GM18498 (cell line): Measurements from ENCODE around the gene IL17RC.
A peak's percentile ranks its signal among the peaks of the same experiment; 100 is the strongest.
"Not testable (repeated sequence)": the region's sequence is repeated elsewhere in the genome, so short reads cannot be mapped to it uniquely, and the experiment has no call there.

Source experiments
- ATAC-seq: cut with Tn5 transposase; IDR thresholded peaks from one replicate; pipeline ENCODE4 v1.9.1; 2021; ENCODE audit warnings: mild to moderate bottlenecking, moderate library complexity; ENCODE audit not compliant: unreplicated experiment

The IL17RC gene

GRCh38 chr3:9916734-9917680, at the start of gene IL17RC:
Gene IL17RC (plus strand): TSS chr3:9917098. CDS start chr3:9917316, 218 bp downstream.
- no peak for ATAC-seq

GRCh38 chr3:9867106-9867505, 49.8 kb upstream of the IL17RC start:
- ATAC-seq, result no peak

GRCh38 chr3:9869955-9870354, 46.9 kb upstream of the IL17RC start:
- ATAC-seq, result no peak

GRCh38 chr3:9870978-9871377, 45.9 kb upstream of the IL17RC start:
- ATAC-seq, result no peak

GRCh38 chr3:9872067-9872466, 44.8 kb upstream of the IL17RC start:
- not testable (repeated sequence) for ATAC-seq

GRCh38 chr3:9875448-9875847, 41.5 kb upstream of the IL17RC start:
- ATAC-seq, result no peak

GRCh38 chr3:9876255-9876654, 40.6 kb upstream of the IL17RC start:
- ATAC-seq, result not testable (repeated sequence)

GRCh38 chr3:9876991-9877390, 39.9 kb upstream of the IL17RC start:
- ATAC-seq, result no peak

GRCh38 chr3:9878700-9879099, 38.2 kb upstream of the IL17RC start:
- no peak for ATAC-seq

GRCh38 chr3:9879830-9880549, 36.9 kb upstream of the IL17RC start, which contains the start of gene CIDEC:
Gene CIDEC (minus strand): TSS chr3:9880253. CDS start chr3:9878486, 1,767 bp downstream.
- no peak for ATAC-seq

GRCh38 chr3:9881441-9881840, 35.5 kb upstream of the IL17RC start:
- ATAC-seq, result no peak

GRCh38 chr3:9883706-9884554, 33.0 kb upstream of the IL17RC start:
- ATAC-seq, result no peak

GRCh38 chr3:9884555-9885165, 32.2 kb upstream of the IL17RC start:
- no peak for ATAC-seq

- ATAC-seq, result no peak
Observed at GRCh38 chr3:9886328-9886727, 30.6 kb upstream of the IL17RC start.

- no peak for ATAC-seq
Observed at GRCh38 chr3:9887480-9887879, 29.4 kb upstream of the IL17RC start.

GRCh38 chr3:9888540-9888939, 28.4 kb upstream of the IL17RC start:
- ATAC-seq, result no peak

- ATAC-seq, result no peak
Observed at GRCh38 chr3:9889405-9889804, 27.5 kb upstream of the IL17RC start.

- ATAC-seq, result peak; percentile 87
Observed at GRCh38 chr3:9890249-9891071, 26.4 kb upstream of the IL17RC start, which contains the start of gene JAGN1. Gene JAGN1 (plus strand): TSS chr3:9890610. CDS start chr3:9890723, 113 bp downstream.

- no peak for ATAC-seq
Observed at GRCh38 chr3:9891072-9891622, 25.8 kb upstream of the IL17RC start.
